ENCODE results near the gene SPIRE1.
"Not testable (repeated sequence)": the region's sequence is repeated elsewhere in the genome, so short reads cannot be mapped to it uniquely, and the experiment has no call there.

Gene SPIRE1

GRCh38 chr18:12645751-12646203, 12.1 kb downstream of the SPIRE1 start:
- peak in 3 of 4 experiments; percentile 26 to 53 (median 51) for DNase-seq

- peak; percentile 20 to 67 (median 66) for DNase-seq
Measured at GRCh38 chr18:12645254-12645653, 12.7 kb downstream of the SPIRE1 start.

DNA sequence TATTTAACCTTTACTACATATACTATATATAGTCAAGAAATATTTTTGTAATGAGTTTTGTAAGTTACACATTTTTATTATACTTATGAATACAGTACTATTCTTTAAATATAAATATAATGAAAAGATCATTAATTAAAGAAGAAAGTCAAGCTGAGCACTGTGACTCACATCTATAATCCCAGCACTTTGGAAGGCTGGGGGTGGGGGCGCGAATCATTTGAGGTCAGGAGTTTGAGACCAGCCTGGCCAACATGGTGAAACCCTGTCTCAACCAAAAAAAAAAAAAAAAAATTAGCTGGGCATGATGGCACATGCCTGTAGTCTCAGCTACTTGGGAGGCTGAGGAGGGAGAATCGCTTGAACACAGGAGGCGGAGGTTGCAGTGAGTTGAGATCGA, 14.2 kb downstream of the SPIRE1 start:
- not testable (repeated sequence) for DNase-seq

DNA sequence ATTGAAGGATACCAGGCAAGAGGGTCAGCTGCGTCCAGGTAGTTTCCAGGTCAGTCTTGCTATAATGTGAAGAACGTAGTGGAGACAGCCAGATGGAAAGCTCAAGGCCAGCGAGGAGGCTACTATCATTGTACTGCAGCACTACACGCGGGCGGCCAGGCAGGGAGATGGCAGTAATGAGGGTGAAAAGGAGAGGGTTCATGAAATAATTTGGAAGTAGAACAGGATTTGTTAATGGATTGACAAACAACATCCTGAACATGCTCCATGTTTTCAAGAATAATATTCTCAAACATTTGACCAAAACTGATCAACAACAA, 17.1 kb downstream of the SPIRE1 start:
- no peak for DNase-seq

- no peak for DNase-seq
Measured at GRCh38 chr18:12639990-12640880, 17.7 kb downstream of the SPIRE1 start.

DNA sequence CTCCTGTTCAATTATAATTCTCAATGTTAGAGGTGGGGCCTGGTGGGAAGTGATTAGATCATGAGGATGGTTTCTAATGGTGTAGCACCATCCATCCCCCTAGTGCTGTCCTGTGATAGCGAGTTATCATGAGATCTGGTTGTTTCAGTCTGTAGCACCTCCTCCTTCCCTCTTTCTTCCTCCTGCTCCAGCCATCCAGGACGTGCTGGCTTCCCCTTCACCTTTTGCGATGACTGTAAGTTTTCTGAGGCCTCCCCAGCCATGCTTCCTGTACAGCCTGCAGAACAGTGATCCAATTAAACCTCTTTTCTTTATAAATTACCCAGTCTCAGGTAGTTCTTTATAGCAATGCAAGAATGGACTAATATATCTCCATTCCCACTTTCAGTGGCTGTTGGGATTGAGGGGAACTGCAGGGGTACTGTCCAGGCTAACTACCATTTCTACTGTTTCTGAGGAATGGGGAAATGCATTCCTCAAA, 19.2 kb downstream of the SPIRE1 start:
- no peak for DNase-seq

DNA sequence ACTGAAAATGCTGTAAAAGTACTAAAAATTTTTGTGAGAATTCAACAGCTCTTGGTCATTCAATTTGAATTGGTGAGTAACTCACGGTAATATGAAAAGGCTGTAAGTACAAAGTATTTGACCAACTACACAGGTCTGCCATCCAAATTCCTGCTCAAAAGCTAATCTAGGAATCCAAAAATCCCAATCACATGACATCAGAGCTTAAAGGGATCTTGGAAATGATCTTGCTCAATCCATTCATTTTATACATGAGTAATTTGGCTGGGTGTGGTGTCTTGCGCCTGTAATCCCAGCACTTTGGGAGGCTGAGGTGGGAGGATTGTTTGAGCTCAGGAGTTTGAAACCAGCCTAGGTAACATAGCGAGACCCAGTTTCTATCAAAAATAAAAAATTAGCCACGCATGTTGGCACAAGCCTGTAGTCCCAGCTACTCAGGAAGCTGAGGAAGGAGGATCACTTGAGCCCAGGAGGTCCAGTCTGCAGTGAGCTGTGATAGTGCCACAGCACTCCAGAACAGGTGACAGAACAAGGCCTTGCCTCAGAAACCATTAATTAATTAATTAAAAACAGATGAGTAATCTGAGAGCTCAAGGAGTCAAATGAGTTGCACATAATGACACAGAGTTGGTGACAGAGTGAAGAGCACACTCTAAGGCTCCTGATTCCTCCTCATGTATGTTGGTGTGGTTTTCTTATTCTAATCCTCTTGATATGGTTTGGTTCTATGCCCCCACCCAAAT, 19.8 kb downstream of the SPIRE1 start:
- no peak for DNase-seq

DNA sequence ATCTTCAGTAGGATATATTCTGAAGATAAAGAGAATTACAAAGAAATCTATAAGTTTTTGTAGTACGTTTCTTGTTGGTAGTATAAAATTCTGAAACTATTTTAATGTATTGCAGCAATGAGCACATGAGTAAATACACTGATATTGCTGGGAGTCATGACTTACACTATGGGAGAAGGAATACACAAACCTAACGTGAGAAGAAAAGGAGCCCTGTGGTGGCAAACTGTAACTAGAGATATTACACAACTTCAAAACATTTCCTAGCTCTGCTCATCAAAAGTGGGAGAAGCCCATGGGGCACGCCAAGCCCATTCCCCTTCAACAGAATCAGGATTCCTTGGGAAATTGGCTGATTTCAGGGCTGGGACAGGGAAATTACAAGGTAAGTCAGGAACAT, 20.5 kb downstream of the SPIRE1 start:
- DNase-seq, result no peak

DNA sequence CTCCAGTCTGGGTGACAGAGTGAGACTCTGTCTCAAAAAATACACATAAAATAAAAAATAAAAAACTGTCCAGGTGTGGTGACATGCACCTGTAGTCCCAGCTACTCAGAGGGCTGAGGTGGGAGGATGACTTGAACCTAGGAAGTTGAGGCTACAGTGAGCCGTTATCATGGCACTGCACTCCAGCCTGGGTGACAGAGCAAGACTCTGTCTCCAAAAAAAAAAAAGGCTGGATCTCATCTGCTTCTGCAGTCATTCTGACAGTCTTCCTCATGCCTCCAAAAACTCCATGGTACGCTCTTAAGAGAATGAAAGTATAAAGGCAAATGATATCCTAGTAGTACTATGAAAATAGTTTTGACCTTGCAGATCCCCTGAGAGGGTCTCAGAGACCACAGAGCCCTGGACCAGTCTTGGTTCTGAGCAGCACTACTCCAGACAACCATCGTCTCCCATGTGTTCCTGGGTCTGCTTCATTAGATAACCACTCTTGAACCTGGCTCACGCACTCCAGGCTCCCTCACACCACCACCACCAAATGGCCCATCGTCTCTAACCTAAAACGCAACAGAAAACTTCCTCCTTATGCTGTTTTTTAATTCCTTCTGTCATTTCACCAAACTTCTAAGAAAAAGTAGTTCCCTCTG, 26.0 kb downstream of the SPIRE1 start:
- no peak for DNase-seq

DNA sequence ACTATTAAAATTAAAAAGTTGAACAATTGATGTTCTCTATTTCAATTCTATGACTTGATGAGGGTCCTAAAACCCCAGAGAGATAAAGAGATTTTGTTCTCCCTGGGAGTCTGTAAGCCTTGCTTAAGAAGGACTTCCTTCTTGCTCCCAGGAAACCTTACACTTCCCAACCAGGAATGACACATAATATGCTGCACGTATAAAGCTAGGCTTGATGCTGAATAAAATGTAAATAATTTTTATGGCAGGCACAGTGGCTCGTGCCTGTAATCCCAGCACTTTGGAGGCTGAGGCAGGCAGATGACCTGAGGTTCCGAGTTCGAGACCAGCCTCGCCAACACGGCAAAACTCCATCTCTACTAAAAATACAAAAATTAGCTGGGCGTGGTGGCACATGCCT, 27.8 kb downstream of the SPIRE1 start:
- DNase-seq, result no peak

DNA sequence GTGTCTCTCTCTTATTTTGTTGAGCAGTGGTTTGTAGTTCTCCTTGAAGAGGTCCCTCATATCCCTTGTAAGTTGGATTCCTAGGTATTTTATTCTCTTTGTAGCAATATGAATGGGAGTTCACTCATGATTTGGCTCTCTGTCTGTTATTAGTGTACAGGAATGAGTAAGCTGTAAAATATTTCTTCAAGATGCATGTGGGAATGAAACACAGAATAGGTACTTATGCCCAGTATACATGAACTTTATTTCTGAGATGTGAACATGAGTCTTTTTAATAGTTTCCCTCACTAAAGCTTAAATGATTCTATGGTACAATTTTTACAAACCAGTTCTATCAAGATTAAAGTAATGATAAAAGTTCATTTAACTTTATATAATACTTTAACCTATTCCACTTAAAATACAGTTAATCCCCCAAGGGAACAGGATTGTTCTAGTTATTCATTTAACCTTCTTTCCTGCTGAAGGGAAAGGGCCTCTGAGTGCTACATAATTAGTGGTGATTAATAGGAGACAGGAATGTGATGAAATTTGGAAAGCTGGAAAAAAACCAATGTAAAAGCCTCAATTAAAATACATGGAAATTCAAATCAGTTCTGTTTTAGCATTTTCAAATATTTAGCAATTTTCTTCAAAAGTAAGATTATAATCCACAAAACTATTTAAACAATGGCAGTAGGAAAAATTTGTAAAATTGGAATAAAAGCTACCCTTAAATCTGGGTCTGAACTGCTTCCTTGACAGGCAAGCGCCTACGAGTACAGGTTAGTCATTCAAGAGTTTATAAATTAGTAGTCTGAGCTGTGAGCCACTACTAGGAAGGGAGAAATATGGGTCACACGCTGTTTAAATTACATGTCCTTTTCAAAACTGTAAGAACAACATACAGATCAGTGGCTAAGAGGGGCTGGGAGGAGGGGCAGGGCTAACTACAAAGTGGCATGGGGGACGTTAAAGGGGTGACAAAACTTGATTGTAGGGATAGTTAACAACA, 28.9 kb downstream of the SPIRE1 start:
- no peak for DNase-seq

GRCh38 chr18:12627199-12627598, 30.7 kb downstream of the SPIRE1 start:
- not testable (repeated sequence) for DNase-seq

DNA sequence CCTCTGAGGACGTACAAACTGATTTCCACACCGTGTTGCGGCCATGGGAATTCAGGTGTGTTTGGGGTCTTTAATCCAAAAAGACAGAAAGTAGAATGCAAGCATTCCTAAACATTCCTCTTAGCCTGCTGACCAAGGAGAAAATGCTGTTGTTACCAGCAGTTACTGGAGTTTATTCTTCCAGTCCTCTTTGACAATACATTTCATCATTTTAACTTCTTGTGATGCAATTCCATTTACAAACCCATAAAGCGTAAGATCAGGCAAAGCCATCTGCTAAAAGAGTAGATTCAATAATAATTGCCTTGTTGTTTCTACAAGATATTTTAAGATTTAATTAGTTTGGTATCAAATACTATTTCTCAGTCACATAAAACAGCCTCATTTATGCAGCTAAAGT, 32.7 kb downstream of the SPIRE1 start:
- peak in 2 of 4 experiments; percentile 22 to 29 for DNase-seq

GRCh38 chr18:12621742-12622306, 36.1 kb downstream of the SPIRE1 start:
- no peak for DNase-seq

DNA sequence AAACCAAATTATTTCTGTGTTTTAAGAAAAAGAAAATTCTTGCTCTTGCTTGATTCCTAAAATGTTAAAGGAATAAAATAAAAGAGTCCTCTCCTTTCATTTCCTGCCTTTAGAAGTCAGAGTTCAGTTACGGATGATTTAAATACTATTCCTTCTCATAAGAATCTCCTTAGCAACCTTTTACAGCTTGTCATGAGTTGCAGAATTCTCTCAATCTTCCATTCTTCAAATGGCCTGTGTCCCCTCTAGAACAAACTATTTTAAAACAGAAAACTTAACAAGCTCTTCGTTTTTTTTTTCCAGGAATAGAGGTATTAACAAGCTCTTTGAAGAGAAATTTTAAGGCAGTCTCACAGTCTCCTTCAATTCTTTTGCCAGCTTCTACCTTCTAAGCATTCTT, 42.2 kb downstream of the SPIRE1 start:
- no peak for DNase-seq

DNA sequence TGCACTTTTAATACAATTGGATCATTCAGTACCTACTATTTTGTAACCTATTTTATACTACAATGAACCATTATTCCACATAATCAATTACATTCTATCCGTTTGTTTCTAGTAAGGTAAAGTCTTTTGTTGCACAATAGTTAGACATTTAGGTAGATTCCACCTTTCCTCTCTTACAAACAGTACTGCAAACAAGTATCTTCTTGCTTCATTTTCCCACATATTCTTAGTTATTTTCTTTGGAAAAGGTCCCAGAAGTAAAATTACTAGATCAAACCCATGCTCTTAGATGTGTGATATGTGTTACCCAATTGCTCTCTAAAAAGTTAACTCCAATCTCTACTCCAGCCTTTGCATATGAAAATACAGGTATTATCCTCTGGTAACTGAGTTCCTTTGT, 49.6 kb downstream of the SPIRE1 start:
- no peak for DNase-seq

GRCh38 chr18:12606592-12607315, 51.2 kb downstream of the SPIRE1 start:
- peak; percentile 51 to 96 (median 78) for DNase-seq

DNA sequence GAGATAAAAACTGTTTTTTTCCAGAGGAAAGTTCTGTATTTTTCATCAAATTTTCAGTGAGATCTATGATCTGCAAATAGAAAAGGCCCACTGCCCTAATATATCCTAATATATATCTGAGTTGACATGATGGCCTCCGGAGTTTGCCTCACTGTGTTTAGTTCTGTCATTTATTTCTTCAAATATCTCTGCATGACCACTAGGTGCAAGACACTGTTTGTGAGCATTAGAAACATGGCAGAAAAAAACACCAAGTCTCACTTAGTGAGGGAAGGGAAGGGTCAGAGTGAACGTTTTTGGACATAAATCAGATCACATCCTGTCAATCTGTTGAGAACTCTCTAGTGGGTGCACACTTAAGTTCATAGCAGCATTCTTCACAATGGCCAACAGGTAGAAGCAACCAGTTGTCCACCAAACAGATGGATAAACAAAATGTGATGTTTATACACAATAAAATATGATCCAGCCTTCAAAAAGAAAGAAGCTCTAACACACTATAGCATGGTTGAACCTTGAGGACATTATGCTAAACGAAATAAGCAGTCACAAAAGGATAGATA, 53.4 kb downstream of the SPIRE1 start:
- DNase-seq, result no peak

DNA sequence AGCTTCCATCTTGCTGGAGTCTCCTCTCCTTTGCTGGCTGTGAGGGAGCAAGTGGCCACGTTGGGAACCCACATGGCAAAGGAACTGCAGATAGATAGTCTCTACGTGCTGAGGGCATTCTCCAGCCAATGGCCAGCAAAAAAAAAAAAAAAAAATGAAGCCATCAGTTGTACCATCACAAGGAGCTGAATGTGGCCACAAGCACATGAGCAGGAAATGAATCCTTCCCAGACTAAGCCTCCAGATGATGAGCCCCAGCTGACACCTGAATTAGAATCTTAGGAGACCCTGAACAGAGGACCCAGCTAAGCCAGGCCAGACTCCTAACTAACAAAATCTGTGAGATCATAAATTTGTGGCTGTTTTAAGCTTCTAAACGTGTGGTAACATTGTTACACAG, 57.9 kb downstream of the SPIRE1 start:
- no peak for DNase-seq

- DNase-seq, result no peak
Measured at GRCh38 chr18:12599543-12599942, 58.4 kb downstream of the SPIRE1 start.

All from suppressor macrophage (primary cell).